HG03520 (cell line): ENCODE results near the gene CTCFL.

ENCODE experiments used
- ATAC-seq: cut with Tn5 transposase; IDR thresholded peaks from one replicate; pipeline ENCODE4 v1.9.1; 2021; ENCODE audit warnings: mild to moderate bottlenecking, moderate library complexity; ENCODE audit not compliant: unreplicated experiment

The CTCFL gene

GRCh38 chr20:57537822-57538221 lies 12.9 kb upstream of the CTCFL start:
- ATAC-seq = no peak

- ATAC-seq = no peak
Measured at GRCh38 chr20:57536771-57537724, 12.1 kb upstream of the CTCFL start.

GRCh38 chr20:57536120-57536708 lies 11.3 kb upstream of the CTCFL start:
- ATAC-seq = no peak

- no peak for ATAC-seq
Measured at GRCh38 chr20:57535297-57535696, 10.4 kb upstream of the CTCFL start.

- ATAC-seq = no peak
Measured at GRCh38 chr20:57532104-57532503, 7.2 kb upstream of the CTCFL start.

- no peak for ATAC-seq
Measured at GRCh38 chr20:57530327-57530981, 5.5 kb upstream of the CTCFL start.

- ATAC-seq = no peak
Measured at GRCh38 chr20:57529810-57530209, 4.9 kb upstream of the CTCFL start.

- ATAC-seq = no peak
Measured at GRCh38 chr20:57529160-57529585, 4.2 kb upstream of the CTCFL start.

- no peak for ATAC-seq
Measured at GRCh38 chr20:57528148-57528547, 3.2 kb upstream of the CTCFL start.

- ATAC-seq = no peak
Measured at GRCh38 chr20:57527728-57528127, 2.8 kb upstream of the CTCFL start.

GRCh38 chr20:57526885-57527460 lies 2.0 kb upstream of the CTCFL start:
- ATAC-seq = no peak

GRCh38 chr20:57526087-57526884 lies 1.3 kb upstream of the CTCFL start:
- no peak for ATAC-seq

GRCh38 chr20:57525328-57526086 lies 567 bp upstream of the CTCFL start:
- no peak for ATAC-seq

GRCh38 chr20:57523782-57524181 lies 1.2 kb downstream of the CTCFL start:
- no peak for ATAC-seq

GRCh38 chr20:57522380-57523140 lies 2.4 kb downstream of the CTCFL start:
- ATAC-seq = no peak

- no peak for ATAC-seq
Measured at GRCh38 chr20:57517904-57518303, 7.0 kb downstream of the CTCFL start.

GRCh38 chr20:57514273-57514751 lies 10.6 kb downstream of the CTCFL start:
- no peak for ATAC-seq

GRCh38 chr20:57513199-57513598 lies 11.7 kb downstream of the CTCFL start:
- no peak for ATAC-seq

GRCh38 chr20:57512432-57512831 lies 12.5 kb downstream of the CTCFL start:
- ATAC-seq = no peak
